Activated gamma-delta T cell (primary cell): ENCODE results near the gene SH3PXD2A.

Source experiments
- DNase-seq: peaks from one replicate; lab custom pipeline; 2025; lab: John Stamatoyannopoulos, UW

SH3PXD2A gene

GRCh38 chr10:103706762-103707161 lies 148.6 kb downstream of the SH3PXD2A start:
- no peak for DNase-seq

GRCh38 chr10:103706047-103706446 lies 149.3 kb downstream of the SH3PXD2A start:
- no peak for DNase-seq

DNA sequence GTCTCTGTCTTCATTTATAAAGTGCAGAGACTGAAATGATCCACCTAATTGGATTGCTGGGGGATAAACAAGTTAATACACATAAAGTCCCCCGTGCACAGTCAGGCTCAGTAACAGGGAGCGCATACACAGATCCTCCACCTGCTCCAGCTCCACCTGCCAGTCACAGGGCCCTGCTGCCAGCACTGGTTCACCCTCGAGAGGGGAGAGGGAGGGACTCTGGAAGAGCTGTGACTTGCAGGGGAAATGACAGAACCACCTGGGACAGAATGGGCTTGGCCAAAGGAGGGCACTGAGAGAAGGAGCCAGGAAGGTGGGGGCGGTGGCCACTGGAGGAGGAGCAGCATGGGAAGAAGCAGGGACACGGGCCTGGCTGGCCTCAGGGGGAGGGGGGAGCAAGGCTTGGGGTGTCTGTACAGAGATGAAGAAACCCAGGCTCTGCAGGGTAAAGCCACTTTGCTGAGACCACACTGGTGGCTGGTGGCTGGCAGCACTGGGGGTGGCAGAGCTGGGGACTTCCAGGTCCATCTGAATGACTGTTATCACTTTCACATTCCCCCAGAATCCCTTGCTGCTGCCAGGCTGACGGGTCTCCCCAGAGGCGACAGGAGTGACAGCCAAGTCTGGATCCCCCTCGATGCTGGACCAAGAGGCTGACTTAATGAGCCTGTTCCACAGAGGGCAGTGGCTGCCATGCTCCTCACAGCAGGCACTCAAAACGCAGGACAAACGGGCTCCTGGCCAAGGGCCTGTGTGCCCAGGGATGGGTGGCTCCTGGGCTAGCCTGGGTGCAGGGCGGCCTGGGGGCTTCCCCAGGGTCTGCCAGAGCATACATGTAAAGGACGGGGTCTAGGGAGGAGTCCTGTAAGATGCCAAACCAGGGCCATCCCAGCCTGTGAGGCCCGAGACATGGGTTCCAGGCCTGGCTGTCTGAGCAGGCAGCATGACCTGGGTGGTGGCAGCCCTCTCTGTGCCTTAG lies 151.1 kb downstream of the SH3PXD2A start:
- DNase-seq = no peak

GRCh38 chr10:103701380-103702222 lies 153.8 kb downstream of the SH3PXD2A start:
- DNase-seq = no peak

- no peak for DNase-seq
Measured at GRCh38 chr10:103700436-103700715, 155.0 kb downstream of the SH3PXD2A start.

DNA sequence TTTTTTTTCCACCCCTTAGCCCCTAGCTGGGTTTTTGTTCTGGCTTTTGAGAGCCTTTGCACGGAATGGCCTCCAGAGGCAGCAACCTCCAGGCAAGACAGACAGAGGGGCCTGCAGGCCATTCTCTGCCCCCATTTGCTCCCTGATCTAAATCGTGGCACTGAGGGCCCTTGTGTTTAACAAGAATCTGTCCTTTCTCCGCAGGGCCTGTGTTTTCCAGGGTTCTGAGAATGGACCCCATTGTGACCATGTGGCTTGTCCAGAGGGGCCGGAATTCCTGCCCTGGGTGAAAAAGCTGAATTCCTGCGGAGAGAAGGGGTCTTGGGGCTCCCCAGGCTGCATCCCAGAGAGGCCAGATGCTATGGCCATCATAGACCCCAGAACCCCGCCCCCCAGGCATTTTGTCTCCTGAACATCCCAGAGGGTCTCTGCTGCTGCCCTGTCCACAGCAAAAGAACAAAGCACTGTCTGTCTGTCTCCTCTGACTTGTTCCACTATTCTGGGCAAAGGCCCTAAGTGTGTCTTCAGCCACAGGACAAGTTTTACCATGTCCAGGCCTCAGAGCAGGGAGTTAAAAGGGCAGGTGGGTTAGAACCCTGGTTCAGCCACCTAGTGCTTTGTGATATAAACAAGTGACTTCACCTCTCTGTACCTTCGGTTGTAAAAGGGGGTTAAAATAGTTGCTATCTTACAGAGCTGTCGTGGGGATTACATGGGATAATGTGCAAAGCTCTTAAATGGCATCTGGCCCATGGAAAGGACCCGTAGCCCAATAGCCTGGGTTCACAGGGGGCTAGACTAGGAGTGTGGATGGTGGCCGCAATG lies 155.6 kb downstream of the SH3PXD2A start:
- no peak for DNase-seq

DNA sequence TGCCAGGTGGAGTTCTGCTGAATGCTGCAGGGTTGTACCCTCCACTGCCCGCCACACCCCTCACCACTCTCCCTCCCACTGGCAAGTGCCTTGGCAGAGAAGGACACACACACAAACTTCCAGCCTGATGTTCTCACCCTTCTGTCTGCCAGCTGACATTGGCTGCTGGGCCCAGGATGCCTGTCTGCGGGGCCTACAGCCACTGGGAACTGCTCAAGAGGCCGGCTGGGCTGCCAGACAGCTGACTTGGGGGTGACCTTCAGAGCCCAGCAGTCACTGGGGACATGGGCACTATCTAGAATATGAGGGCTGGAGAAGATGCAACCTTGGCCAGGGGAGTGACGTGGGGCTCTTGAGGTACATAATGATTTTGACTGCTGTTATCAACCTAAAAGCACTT lies 157.1 kb downstream of the SH3PXD2A start:
- DNase-seq = no peak

DNA sequence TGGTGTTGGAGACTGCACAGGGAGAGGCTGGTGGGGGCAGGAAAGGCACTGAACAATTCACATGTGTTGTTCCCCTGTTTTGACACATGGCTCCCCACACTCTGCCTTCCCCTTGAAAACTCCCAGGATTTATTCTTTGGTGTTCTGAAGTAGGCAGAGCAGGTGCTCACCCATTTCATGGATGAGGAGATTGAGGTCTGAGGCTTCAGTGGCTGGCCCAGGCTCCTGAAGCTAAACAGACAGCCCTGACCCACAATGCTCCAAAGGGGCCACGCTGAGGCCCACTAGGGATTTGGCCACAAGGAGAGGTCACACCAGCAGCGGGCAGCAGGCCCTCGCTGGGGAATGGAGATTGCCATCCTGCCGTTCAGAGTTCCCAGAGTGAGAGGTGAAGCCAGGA lies 157.6 kb downstream of the SH3PXD2A start:
- no peak for DNase-seq

DNA sequence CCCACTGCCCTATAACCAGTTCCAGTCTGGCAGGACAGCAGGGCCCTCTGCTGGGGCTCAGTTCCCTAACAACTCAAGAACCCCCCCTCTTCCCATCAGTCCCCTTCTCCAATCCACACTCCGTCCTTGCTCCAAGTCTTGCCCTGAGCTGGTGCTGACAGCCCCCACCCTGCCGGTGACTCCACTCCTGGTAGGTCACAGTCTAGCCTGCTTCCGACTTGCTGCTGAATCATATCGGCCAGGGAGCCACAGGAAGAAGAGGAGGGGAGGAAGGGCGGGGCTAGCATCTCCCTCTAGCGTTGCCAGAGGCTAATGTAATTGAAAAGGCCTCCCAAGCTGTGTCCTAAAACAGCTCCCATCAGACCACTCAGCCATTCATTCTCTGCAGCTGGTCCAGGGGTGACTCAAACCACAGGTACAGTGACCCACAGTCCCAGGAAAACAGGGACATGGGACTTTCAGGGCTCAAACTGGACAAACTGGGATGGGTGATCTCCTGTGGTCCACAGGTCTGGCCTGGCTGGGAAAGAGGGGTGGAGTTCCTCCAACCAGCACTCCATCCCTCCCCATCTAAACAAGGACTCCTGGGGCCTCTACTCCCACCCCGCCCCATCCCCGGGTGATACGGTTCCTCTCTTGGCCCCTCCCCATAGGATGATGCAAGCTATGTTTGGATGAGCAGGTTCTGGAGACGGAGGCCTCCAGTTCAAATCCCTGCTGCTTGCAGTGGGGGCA lies 158.8 kb downstream of the SH3PXD2A start:
- no peak for DNase-seq

- DNase-seq = no peak
Measured at GRCh38 chr10:103696094-103696410, 159.3 kb downstream of the SH3PXD2A start.

GRCh38 chr10:103695584-103696005 lies 159.8 kb downstream of the SH3PXD2A start:
- DNase-seq = no peak

DNA sequence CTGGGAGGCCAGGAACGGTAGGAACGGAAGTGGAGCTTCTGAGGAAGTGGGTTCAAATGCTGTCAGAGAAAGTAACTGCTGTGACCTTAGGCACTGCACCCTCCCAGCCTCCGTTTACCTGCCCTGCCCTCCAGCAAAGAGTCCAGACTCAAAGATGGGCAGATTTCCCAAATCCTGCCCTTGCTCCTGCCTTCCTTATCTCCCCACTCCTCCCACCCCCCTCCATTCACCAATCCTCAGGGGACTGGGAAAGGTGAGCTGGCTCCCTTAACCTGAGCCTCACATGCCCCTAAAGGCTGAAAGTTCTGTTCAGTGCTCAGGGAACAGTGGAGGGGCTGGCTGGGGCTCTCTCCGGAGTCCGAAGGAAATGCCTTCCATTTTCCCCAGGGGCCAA lies 161.6 kb downstream of the SH3PXD2A start:
- DNase-seq = no peak

DNA sequence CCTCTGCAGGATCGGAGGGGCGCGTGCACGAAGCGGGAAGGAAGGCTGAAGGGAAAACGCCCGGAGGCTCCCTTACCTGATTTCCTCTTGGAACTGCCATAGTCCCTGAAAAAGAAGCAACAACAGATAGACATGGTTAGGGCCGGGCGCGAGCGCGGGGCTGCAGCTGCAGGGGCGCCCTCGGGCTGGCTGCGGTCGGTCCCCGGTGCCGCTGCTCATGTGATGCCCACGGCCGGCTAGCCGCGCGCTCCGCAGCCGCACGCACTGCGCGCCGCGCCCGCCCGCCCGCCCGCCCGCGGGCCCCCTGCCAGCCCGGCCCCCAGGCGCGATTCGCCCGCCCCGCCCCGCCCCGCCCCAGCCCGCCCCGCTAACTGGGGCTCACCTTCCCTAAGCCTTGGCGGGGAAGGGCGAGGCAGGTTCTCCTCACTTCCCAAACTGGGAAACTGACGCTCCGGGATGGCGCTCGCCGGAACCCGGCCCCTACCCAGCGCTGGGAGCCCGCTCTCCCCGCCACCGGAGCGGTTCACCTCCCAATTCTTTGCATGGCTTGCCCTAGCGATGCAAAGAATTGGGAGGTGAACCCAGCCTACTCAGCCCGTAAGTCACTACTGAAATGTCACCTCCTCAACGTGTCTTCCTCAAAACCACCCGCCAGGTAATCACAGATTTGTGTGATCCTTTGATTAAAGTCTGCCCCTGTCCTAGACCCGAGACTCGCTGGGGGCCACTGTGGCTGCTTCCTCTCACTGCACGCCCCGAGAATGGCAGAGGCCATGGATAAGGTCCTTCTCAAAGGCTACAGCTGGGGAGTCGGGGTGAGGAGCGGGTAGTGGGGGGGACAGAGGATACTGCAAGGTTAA lies 162.2 kb downstream of the SH3PXD2A start:
- peak; percentile 32 for DNase-seq

DNA sequence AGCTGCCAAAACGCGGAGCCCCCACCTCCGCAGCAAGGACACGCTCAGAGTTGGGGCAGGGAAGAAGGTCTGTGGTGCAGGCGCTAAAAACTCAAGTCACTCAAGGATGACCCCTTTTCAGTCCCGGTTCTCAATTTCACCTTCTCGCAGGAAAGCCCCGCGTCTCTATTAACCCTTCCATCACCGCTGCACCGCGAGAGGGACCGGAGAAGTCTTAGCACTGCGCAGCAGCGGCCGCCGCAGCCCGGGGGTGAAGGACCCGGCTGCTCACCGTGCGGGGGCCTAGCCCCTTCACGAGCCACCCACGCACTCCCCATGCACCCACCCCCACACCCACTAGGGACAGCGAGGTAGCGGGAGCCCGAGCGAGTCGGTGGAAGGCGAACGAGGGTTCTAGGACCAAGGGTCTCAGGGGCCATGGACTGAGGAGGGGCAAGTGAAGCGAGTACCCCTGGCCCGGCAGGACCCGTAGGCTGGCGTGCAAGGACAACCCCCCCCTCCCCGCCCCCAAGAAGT lies 162.9 kb downstream of the SH3PXD2A start:
- DNase-seq = no peak

DNA sequence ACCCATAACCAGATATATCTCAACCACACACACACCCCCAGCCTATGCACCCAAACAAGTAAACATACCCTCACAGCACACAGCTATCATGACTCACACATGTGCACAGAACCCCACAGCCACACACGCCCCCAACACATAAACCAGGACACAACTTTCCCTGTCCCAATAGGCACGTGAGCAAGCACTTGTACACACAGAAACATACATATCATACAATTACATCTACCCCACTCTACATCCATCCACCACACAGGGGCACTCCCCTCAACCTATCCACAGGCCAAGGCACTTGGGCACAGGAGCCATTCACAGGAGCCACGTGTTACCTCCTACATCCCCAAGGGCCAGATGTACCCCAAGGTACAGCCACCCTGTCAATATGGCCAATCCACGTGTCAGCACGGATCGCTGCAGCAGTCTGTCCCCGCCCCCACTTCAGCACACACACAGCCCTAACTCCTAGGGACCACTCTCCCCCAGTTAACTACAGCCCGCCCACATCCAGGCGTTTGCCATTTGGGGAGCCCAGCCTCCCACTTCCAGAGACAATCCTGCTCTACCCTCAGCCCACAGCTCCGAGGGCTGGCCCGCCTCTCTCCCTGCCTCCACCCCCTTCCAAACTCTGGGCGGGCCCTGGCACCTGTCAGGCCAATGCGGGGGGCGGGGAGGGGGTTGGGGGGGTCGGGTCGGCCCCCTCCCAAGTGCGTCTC lies 163.5 kb downstream of the SH3PXD2A start:
- no peak for DNase-seq

DNA sequence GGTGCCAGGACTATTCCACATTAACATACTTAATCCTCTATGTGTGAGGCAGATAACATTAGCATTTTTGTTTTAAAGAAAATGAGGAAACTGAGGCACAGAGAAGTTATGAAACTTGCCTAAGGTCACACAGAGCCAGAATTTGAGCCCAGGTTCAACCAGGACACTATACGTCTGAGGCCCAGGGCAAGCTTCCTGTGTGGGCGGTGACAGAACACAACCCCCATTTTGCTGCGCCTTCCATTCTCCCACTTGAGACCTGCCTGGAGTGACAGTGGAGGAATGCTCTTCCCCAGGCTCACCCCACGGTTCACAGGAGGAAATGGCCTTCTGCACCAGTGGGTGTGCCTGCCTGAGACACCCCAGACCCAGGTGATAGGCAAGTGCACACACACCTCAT lies 164.1 kb downstream of the SH3PXD2A start:
- no peak for DNase-seq

GRCh38 chr10:103690281-103690680 lies 165.1 kb downstream of the SH3PXD2A start:
- no peak for DNase-seq

DNA sequence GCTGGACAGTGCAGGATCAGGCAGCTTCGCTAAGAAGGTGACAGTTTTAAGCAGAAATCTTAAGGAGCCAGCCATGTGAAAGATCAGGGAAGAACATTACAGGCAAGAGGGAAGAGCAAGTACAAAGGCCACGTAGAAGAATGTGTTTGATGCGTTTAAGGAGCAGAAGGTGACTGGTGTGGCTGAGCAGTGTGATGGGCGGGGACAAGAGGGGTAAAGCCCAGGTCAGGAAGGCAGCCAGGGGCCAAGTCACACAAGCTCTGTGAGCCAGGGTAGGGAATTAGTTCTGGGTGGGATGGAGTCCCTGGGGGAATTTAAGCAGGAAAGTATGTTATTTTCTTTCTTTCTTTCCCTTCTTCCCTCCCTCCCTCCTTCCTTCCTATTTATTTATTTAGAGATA lies 166.9 kb downstream of the SH3PXD2A start:
- DNase-seq = no peak

DNA sequence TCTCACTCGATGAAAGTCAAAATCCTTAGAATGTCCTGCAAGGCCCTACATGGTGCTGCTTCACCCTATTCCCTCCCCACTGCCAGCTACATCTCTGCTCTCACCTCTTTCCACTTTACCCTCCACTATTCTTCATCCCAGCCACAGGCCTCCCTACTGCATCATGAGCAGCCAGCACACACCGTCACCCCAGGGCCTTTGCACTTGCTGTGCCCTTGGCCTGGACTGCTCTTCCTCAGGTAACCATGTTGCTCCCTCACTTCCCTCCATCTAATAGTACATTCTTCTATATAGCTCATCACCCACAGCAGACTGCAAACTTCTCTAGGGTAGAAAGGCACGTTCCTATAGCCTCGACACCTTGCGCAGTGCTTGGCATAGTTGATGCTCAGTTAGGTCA lies 167.7 kb downstream of the SH3PXD2A start:
- DNase-seq = no peak

GRCh38 chr10:103687172-103687571 lies 168.2 kb downstream of the SH3PXD2A start:
- DNase-seq = no peak
